ENCODE results near the gene SLC4A2.

SLC4A2 gene

GRCh38 chr7:151109094-151110048 lies 50.0 kb downstream of the SLC4A2 start:
- TF ChIP-seq GATA3 (IDR thresholded peaks at IDR 0.05; ENCODE audit: low read depth, low read length) (no peak), GATA2 (IDR thresholded peaks at IDR 0.05; ENCODE audit: low read depth, low read length) (no peak)

- no peak for TF ChIP-seq GATA3 (IDR thresholded peaks at IDR 0.05; ENCODE audit: low read depth, low read length)
- no peak for TF ChIP-seq GATA2 (IDR thresholded peaks at IDR 0.05; ENCODE audit: low read depth, low read length)
Observed at GRCh38 chr7:151110236-151110940, 51.0 kb downstream of the SLC4A2 start.

DNA sequence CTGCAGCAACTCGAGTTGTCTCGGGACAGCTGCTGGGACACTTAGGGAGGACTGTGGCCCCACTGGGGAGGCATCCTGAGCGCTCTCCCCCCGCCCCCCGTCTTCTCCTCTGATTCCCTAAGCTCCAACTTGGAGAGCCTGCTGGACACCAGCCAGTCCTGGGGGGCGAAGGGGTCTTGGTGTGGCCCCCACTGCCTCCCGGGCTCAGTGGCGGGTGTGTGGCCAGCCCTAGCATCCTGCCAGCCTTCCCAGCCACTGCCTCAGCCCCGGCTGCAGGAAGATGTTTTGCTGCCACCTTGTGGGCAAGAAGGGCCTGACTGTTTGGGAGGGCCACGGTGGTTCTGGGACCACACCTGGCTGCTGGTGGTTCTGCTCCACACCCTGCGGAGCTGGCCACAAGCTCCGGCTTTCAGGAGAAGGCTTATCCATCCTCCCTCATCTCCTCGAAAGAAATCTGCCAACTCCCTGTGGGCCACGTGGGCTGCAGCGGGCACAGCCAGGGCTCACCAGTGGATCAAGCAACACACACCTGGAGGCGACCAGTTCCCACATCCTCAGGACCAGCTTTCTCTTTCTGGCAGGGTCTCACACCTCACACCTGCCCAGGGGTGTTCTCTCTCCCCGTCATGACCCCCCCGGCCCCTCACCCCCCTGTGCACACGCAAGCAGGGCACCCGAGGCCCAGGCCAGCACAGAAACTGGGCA lies 51.7 kb downstream of the SLC4A2 start:
- TF ChIP-seq GATA3 (IDR thresholded peaks at IDR 0.05; ENCODE audit: low read depth, low read length) = no peak
- TF ChIP-seq GATA2 (IDR thresholded peaks at IDR 0.05; ENCODE audit: low read depth, low read length) = no peak

DNA sequence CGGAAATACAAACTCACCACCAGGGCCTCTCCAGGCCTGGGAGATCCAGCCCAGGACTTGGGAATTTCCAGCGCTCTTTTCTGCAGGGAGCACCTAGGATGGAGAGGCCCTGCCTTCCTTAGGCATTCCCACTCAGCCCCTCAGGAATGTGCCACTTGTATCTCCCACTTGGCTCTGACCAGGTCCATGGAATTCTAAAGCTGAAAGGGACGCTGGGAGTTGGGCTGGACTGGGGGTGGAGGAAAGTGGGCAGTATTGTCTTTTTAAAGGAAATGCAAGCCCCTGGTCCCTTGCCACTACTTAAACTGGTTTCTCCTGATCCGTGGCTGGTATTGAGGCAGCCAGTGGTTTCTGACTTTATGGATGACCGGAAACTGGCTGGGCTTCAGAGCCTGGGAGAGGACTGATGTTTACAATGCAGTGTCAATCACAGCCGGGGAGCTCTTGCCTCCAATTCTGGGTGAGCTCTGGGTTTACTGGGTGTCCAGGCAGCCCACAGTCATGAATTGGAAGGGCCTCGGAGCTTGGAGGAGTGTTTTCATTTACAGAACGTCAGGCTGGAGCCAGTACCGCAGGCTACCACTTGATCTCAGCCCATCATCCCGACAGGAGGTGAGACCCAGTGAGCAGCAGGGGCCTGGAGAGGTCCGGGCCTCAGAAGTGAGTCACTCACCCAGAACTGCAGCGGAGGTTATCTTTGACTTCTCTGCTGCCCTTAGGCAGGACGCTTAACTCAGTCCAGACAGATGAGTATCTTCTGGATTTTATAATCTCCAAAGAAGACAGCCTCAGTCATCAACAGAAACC lies 54.2 kb downstream of the SLC4A2 start:
- peak; percentile 96 for TF ChIP-seq GATA2 (IDR thresholded peaks at IDR 0.05; ENCODE audit: low read depth, low read length)
- TF ChIP-seq GATA3 (IDR thresholded peaks at IDR 0.05; ENCODE audit: low read depth, low read length) = no peak

DNA sequence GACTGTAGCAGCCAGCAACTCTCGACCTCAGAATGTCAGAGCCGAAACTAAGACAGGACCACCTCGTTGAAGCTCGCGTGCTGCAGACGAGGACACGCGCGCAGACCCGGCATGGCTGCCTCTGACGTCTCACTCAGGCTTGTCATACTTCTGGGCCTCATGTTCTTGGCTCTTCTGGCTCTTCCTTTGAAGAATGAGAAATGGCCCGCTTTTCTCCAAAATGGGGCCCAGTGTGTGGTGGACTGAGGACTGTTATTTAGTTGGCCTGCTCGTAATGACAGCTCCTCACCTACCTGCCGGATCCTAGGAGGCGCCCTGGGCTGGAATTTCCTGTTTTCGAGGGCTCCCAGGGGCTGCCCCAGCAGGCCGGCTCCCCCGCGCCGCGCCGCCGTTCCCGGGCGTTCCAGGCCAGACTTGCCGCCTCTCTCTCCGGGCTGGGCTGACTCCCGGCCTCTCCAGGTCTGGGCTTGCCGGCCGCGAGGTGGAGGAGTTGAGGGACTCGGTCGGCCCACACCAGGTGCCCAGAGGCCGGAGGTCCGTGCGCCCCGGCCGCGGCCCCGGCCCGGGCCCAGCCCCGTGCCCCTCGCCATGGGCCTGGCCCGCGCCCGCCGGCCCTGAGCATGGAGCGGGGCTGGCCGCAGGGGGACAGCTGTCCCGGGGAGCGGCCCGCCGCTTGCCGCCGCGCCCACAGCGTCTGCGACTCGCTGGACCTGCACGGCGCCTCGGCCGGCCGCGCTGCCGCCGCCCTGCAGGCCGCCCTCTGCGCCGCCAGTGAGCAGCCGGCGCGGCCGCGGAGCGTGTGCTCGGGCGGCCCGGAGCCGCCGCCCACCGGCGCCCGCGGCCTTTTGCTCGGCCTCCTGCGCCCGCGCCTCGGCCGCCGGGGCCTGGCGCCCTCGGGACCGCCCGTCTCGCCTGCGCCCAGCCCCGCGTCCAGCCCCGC lies 55.0 kb downstream of the SLC4A2 start:
- TF ChIP-seq GATA2 (IDR thresholded peaks at IDR 0.05; ENCODE audit: low read depth, low read length) (no peak), GATA3 (IDR thresholded peaks at IDR 0.05; ENCODE audit: low read depth, low read length) (no peak)

DNA sequence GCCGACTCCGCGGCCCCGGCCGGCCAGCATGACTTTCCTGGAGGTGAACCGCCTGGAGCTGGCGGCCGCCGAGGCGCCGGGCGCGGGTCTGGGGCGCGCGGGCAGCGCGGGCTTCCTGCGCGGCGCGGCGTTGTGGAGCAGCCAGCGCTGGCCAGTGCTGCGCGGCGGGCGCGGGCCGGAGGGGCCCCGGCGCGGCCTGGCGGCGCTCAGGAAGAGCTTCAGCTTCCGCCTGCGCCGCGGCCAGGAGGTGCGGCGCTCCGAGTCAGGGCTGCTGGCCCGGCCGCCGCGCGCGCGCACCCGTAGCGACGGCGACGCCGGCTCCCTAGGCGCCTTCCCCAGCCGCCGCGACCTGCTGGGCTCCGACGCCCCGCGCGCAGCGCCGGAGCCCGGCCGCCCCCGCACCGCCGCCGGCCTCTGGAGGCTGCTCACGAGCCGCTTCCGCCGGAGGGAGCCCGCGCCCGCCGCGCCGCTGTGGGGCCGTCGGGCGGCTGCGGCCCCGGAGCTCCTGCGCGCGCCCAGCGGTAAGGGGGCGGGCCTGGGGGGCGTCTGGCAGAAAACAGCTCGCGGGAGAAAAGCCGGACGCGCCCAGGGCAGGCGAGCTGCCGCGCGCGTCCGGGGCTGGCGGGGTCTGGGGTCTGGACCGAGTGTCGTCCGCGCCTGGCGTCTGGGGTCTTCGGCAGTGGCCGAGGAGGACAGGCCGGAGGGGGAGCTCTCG lies 55.9 kb downstream of the SLC4A2 start:
- TF ChIP-seq GATA3 (IDR thresholded peaks at IDR 0.05; ENCODE audit: low read depth, low read length) (no peak), GATA2 (IDR thresholded peaks at IDR 0.05; ENCODE audit: low read depth, low read length) (no peak)

DNA sequence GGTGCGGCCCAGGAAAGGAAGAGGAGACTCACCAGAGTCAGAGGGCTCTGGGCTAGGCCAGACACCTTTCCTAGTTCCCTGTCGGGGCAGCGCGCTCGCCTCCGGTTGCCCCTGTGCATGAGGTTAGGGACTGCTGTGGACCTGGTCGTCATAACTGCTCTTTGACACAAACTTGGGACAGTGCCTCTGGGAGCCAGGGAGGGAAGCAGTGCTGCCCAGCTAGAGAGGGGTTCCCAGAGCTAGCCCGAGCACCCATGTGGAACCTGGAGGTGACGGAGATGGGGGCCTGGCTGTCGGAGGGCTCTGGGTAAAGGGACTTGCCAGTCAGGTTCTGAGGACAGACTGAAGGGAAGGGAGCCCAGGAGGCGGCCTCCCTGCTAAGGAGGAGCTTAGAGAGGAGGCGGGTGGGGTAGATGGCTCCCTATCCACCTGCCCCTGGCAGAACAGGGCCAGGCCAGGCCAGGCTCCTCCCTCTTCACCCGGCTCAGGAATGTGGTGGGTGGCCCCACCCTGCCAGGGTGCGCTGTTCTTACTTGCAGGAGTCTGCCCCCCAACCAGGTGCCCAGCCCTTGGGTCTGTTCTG lies 56.5 kb downstream of the SLC4A2 start:
- TF ChIP-seq GATA3 (IDR thresholded peaks at IDR 0.05; ENCODE audit: low read depth, low read length) (no peak), GATA2 (IDR thresholded peaks at IDR 0.05; ENCODE audit: low read depth, low read length) (no peak)

DNA sequence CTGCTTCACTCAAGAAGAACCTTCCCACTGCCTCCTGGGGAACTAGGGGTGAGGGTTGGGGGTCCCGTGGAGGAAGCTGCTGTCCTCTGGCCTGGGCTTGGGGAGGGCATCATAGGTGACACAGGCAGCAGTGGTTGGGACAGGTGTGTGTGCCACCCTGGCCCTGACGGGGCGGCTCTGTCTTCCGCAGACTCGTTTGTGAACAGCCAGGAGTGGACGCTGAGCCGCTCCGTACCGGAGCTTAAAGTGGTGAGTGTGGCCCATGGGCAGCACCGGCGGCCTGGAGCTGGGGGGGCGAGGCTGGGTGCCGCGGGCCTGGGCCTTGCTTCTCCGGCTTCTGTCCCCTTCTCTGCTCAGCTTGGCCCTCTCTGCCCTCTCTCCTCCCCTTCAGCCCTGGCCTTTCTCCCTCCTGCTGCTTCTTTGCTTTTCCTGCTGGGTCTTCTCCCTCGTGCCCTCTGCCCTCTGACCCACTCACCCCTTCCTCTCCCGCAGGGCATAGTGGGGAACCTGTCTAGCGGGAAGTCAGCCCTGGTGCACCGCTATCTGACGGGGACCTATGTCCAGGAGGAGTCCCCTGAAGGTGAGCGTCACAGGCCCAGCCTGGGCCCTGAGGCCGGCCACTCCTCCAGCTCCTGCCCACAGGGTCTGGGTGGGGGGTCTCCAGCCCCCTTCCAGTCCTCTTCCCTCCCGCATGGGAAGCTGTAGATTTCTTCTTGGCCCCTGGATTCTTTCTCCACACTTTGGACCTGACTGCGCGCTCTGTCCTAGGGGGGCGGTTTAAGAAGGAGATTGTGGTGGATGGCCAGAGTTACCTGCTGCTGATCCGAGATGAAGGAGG lies 57.4 kb downstream of the SLC4A2 start:
- no peak for TF ChIP-seq GATA3 (IDR thresholded peaks at IDR 0.05; ENCODE audit: low read depth, low read length)
- TF ChIP-seq GATA2 (IDR thresholded peaks at IDR 0.05; ENCODE audit: low read depth, low read length) = no peak

GRCh38 chr7:151117565-151117964 lies 58.2 kb downstream of the SLC4A2 start:
- TF ChIP-seq GATA2 (IDR thresholded peaks at IDR 0.05; ENCODE audit: low read depth, low read length) (no peak), GATA3 (IDR thresholded peaks at IDR 0.05; ENCODE audit: low read depth, low read length) (no peak)

DNA sequence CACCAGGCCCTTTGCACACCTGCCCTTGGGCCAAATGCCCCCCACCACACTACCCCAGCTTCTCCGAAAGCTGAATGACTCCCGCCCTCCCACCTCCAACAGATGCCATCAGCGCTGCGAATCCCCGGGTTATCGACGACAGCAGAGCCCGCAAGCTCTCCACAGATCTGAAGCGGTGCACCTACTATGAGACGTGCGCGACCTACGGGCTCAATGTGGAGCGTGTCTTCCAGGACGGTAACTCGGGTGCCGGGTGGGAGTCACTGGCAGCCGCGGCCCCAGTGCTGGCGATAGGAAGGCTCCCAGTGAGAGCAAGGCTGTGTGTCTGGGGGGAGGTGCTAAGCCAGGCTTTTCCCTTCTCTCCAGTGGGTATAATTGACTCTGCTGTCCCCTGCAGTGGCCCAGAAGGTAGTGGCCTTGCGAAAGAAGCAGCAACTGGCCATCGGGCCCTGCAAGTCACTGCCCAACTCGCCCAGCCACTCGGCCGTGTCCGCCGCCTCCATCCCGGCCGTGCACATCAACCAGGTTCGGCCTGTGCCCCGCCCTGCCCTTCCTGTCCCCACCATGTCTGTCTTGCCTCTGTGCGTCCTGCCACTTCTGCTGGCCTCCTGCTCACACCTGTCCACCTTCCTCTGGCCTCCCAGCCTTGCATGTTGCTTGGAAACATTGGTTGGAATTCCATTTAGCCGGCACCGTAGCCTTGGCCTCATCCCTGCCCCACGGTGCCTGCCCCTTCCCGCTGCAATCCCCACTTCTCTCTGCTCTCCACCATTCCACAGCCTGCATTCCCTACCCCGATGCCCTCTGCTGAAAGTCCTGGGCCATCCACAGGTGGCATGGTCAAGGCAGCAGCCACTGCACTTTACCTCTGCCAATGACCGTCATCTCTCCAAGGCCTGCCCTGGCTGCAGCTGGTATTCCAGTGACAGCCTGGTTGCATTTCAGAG lies 59.0 kb downstream of the SLC4A2 start:
- TF ChIP-seq GATA2 (IDR thresholded peaks at IDR 0.05; ENCODE audit: low read depth, low read length) = no peak
- TF ChIP-seq GATA3 (IDR thresholded peaks at IDR 0.05; ENCODE audit: low read depth, low read length) = no peak
